Osteocyte (in vitro differentiated cells): ENCODE results near the gene GHRHR. TPM values are rescaled to one million over a fixed set of nuclear protein-coding genes. Genes with fewer than 3 reads are reported as not detected.

Experiments
- DNase-seq: peaks from one replicate; pipeline ENCODE4 v3.0.0; 2021; ENCODE audit warnings: mixed read lengths; ENCODE audit not compliant: unreplicated experiment; ENCODE audit errors: extremely low spot score
- H3K27ac Mint-ChIP-seq: one replicate; pipeline ENCODE4 v1.8.0; 2021; ENCODE audit warnings: mild to moderate bottlenecking, mixed read lengths; ENCODE audit not compliant: unreplicated experiment
- H3K27me3 Mint-ChIP-seq: one replicate; pipeline ENCODE4 v1.8.0; 2021; ENCODE audit warnings: mixed read lengths; ENCODE audit not compliant: unreplicated experiment
- H3K36me3 Mint-ChIP-seq: one replicate; pipeline ENCODE4 v1.8.0; 2021; ENCODE audit warnings: mixed read lengths; ENCODE audit not compliant: unreplicated experiment
- H3K4me1 Mint-ChIP-seq: one replicate; pipeline ENCODE4 v1.8.0; 2021; ENCODE audit warnings: mixed read lengths; ENCODE audit not compliant: unreplicated experiment
- H3K4me3 Mint-ChIP-seq: one replicate; pipeline ENCODE4 v1.8.0; 2021; ENCODE audit warnings: mild to moderate bottlenecking, moderate library complexity, mixed read lengths; ENCODE audit not compliant: unreplicated experiment
- H3K9me3 Mint-ChIP-seq: one replicate; pipeline ENCODE4 v1.8.0; 2021; ENCODE audit warnings: mixed read lengths; ENCODE audit not compliant: unreplicated experiment
- CTCF ChIP-seq: fragments of 200-600 bp; sonication (generic); IDR thresholded peaks from 2 replicates; pipeline ENCODE4 v1.5.0; 2021; ENCODE audit warnings: antibody characterized with exemption, mild to moderate bottlenecking, moderate library complexity
- total RNA-seq: library from RNA; stranded (reverse); gene quantifications from 2 replicates; pipeline ENCODE4 v1.2.1, GENCODE V29; 2021

GHRHR gene
- total RNA-seq, 1 donor from 2014 or later: not detected

GRCh38 chr7:30921540-30922401 lies 42.0 kb upstream of the GHRHR start:
- Mint-ChIP-seq H3K27ac (peak overlapping the region; percentile 44), H3K9me3 (no peaks in the 10 kb centered on the region), H3K4me1 (peaks cover 14% of the 10 kb centered on the region), H3K4me3 (no peak overlapping the region), H3K36me3 (no peaks in the 10 kb centered on the region), H3K27me3 (no peaks in the 10 kb centered on the region)
- no peak for TF ChIP-seq CTCF
- DNase-seq: no peak

DNA sequence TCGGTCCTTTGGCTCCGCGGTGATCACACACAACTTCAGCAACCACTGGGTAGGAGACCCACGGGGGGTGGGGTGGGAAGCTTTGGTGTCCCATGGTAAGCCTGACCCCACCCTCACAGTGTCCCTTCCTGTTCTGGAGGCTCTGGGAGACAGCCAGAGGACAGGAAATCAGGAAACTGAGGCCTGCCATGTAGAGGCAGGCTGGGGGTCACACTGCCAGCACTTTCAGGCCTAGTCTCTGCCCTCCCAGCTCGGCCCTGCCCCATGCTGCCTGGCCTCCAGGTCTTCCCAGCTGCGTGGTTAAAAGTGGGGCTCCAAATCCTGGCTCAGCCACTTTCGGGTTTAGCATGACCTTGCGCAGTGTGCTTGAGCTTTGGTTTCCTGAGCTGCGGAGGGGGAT lies 41.2 kb upstream of the GHRHR start:
- peaks cover 14% of the 10 kb centered on the region for H3K4me1 Mint-ChIP-seq
- H3K36me3 Mint-ChIP-seq: no peaks in the 10 kb centered on the region
- TF ChIP-seq CTCF: no peak

DNA sequence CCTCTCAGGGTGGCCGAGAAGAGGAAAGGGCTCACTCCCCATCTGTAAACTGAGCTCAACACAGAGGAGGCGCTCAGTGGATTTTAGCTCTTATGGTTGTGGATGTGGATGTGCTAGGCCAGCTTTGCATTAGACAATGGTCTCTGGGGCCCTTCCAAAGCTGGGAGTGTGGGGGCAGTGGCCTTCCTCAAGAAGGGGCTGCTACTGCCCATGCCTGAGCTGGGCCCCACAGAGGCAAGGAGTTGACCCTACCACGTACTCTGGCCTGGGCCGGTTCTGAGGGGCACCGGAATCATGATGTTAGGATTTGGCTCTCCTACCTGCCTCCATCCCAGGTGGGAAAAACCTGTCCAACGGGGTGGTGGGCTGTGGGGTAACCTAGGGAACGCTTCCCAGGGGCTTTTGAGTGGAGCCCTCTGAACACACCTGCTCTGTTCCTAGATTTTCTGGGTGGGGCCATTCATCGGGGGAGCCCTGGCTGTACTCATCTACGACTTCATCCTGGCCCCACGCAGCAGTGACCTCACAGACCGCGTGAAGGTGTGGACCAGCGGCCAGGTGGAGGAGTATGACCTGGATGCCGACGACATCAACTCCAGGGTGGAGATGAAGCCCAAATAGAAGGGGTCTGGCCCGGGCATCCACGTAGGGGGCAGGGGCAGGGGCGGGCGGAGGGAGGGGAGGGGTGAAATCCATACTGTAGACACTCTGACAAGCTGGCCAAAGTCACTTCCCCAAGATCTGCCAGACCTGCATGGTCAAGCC lies 40.6 kb upstream of the GHRHR start:
- H3K4me3 Mint-ChIP-seq: no peak overlapping the region
- DNase-seq: peak; percentile 79
- H3K4me1 Mint-ChIP-seq: peaks cover 14% of the 10 kb centered on the region
- H3K27me3 Mint-ChIP-seq: peaks cover 6% of the 10 kb centered on the region
- H3K36me3 Mint-ChIP-seq: no peaks in the 10 kb centered on the region
- TF ChIP-seq CTCF: no peak
- H3K27ac Mint-ChIP-seq: no peak overlapping the region
- H3K9me3 Mint-ChIP-seq: peaks cover 8% of the 10 kb centered on the region

More for the DNA sequence above, 41.2 kb upstream of the GHRHR start:
- H3K4me3 Mint-ChIP-seq: no peak overlapping the region
- peak; percentile 64 for DNase-seq
- peaks cover 1% of the 10 kb centered on the region for H3K27me3 Mint-ChIP-seq
- no peak overlapping the region for H3K27ac Mint-ChIP-seq
- H3K9me3 Mint-ChIP-seq: peaks cover 3% of the 10 kb centered on the region

DNA sequence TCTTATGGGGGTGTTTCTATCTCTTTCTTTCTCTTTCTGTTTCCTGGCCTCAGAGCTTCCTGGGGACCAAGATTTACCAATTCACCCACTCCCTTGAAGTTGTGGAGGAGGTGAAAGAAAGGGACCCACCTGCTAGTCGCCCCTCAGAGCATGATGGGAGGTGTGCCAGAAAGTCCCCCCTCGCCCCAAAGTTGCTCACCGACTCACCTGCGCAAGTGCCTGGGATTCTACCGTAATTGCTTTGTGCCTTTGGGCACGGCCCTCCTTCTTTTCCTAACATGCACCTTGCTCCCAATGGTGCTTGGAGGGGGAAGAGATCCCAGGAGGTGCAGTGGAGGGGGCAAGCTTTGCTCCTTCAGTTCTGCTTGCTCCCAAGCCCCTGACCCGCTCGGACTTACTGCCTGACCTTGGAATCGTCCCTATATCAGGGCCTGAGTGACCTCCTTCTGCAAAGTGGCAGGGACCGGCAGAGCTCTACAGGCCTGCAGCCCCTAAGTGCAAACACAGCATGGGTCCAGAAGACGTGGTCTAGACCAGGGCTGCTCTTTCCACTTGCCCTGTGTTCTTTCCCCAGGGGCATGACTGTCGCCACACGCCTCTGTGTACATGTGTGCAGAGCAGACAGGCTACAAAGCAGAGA lies 39.9 kb upstream of the GHRHR start:
- Mint-ChIP-seq H3K27me3 (peaks cover 6% of the 10 kb centered on the region), H3K9me3 (peaks cover 8% of the 10 kb centered on the region), H3K36me3 (no peaks in the 10 kb centered on the region), H3K4me1 (peaks cover 14% of the 10 kb centered on the region), H3K4me3 (no peak overlapping the region), H3K27ac (no peak overlapping the region)
- no peak for TF ChIP-seq CTCF
- DNase-seq: peak; percentile 70

DNA sequence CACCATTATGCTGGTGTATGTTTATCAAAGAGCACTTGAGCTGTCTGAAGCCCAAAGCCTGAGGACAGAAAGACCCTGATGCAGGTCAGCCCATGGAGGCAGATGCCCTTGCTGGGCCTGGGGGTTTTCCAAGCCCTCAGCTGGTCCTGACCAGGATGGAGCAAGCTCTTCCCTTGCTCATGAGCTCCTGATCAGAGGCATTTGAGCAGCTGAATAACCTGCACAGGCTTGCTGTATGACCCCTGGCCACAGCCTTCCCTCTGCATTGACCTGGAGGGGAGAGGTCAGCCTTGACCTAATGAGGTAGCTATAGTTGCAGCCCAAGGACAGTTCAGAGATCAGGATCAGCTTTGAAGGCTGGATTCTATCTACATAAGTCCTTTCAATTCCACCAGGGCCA lies 39.1 kb upstream of the GHRHR start:
- Mint-ChIP-seq H3K27ac (no peak overlapping the region), H3K9me3 (peaks cover 8% of the 10 kb centered on the region), H3K4me3 (no peak overlapping the region), H3K27me3 (peaks cover 7% of the 10 kb centered on the region), H3K36me3 (no peaks in the 10 kb centered on the region), H3K4me1 (peaks cover 13% of the 10 kb centered on the region)
- peak; percentile 59 for DNase-seq
- TF ChIP-seq CTCF: no peak
